ENCODE results near the gene HOXA11.

The HOXA11 gene

GRCh38 chr7:27179503-27180430, 5.3 kb downstream of the HOXA11 start:
- DNase-seq, result no peak

GRCh38 chr7:27179030-27179429, 6.0 kb downstream of the HOXA11 start:
- no peak for DNase-seq

DNA sequence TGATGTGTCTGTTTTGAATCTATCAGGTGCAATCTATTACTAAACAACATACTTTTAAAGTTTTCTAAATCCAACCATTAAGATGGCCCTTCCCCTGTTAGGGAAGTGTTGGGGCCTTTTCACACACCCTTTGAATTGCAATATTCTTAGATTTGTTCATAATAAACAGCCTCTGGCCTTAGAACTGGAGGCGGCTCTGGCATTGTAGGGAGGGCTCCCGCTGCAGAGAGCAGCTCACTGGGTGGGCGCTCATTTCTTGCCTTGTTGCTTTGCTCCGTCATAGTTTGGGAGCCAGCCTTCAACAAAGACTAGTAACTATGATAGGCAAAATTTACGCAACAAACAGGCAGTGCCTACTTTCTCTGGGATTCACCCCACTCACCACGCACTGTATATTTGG, 6.7 kb downstream of the HOXA11 start:
- DNase-seq, result no peak

DNA sequence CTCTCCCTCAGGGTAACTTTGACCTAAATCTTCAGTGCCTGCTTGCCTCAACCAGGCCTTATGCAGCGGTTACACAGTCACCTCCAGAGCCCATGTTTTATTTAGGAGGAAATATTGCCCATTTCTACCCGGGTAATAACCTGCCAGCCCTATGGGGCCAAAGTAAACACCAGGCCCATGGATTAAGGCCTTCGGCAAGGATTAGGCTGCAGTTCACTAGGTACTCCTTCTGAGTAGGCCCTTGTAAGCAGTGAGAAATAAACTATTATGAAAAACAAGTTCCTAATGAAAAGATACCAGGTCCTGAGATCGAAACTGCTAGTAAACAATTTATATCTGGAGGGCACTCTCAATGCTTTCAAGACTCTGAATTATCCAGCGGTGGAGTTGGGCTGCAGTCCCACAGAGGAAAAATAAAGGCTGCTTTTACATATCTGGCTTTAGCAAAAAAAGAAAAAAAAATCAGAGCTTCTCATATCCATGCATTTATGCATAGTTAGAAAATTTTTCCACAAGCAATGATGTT, 7.2 kb downstream of the HOXA11 start:
- no peak for DNase-seq

DNA sequence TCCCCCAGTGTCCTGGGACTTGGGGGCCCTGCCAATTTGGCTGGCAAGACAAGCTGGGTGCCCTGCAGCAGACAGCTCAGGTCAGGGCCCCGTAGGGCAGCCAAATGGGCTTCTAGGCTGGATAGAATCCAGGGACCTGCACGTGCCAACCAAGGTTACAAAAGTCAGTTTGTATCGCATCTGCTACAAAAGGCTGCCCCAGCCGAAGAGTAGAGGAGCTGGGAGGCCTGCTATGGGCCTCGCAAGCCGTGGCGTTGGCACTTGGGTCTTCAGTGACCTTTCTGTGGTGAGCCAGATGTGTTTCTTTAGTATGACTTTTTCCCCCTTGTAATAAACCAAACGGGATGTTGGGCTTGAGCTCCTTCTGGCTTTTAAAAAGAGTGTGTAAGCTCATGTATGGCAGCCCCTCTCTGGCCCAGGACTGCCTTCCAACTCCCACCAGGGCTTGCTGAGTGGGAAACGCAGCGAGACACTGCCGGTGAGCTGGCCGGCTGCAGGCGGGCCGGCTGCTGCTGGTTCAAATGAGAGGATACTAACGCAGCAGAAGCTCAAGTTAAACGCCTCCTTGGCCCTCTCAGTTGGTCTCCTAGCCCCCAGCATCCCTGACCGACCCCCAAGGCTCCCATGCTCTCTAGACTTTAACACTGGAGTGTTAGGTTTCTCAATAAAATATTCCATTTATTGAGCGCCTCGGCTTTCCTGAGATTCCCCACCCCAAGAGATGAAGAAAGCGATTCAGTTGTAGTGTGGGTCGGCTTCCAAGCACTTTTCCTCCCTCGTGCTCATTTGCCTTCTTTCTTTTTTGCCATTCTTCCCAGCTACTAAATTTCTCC, 7.9 kb downstream of the HOXA11 start:
- DNase-seq, result no peak

DNA sequence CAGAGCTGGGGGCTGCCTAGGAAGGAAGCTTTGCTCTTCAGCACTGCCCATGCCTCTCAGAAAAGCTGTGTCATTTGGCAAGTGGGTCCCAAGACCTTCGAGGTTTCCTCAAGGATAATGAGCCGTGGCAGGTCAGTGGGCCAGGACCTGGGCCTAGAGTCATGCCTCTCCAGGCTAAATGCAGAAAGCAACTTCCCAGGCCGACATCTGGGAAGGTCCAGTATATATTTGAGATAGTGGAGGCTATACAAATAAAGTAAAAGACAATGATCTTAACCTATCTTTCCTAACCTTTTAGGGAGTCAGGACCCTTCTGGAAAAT, 8.5 kb downstream of the HOXA11 start:
- DNase-seq, result no peak

DNA sequence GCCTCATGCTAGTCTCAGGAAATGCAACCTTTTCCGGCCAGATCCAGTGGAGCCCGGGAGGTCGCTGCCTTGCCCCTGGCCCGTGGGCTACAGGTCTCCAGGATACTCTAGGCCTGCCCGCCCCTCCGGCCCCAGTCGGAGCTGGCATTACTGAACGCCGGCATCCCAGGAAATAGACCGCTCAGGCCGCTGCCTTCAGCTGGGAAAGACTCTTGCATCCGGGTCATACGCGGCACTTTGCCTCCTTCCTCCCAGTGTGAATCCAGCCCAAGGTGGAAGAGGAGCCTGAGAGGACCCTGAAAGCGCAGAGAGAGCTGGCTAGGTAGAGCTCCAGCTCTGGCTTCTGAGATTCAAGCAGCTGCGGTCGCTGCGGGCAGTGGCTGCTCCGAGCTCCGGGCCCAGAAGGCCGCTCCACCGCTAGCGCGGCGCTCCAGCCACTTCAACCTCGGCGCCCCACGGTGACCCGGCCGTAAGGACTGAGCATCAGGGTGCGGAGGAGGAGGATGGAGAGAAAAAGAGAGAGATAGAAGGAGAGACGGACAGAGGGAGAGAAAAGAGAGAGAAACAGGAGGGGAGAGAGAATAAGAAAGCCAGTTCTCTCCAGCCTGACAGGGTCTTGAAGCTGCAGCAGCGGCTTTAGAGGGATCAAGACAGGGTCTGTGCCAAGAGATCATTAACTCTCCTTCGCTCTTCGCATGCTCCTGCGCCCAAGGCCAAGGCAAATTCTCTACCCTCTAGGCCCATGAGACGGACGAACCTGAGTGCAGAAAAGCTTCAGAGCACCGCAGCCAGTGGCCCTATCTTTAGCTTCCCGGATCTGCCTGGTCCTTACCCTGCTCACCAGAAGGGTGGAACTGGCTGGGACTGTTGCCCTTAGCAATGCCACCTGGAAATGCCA, 9.2 kb downstream of the HOXA11 start:
- DNase-seq, result no peak

GRCh38 chr7:27174874-27175625, 10.0 kb downstream of the HOXA11 start:
- DNase-seq, result no peak

DNA sequence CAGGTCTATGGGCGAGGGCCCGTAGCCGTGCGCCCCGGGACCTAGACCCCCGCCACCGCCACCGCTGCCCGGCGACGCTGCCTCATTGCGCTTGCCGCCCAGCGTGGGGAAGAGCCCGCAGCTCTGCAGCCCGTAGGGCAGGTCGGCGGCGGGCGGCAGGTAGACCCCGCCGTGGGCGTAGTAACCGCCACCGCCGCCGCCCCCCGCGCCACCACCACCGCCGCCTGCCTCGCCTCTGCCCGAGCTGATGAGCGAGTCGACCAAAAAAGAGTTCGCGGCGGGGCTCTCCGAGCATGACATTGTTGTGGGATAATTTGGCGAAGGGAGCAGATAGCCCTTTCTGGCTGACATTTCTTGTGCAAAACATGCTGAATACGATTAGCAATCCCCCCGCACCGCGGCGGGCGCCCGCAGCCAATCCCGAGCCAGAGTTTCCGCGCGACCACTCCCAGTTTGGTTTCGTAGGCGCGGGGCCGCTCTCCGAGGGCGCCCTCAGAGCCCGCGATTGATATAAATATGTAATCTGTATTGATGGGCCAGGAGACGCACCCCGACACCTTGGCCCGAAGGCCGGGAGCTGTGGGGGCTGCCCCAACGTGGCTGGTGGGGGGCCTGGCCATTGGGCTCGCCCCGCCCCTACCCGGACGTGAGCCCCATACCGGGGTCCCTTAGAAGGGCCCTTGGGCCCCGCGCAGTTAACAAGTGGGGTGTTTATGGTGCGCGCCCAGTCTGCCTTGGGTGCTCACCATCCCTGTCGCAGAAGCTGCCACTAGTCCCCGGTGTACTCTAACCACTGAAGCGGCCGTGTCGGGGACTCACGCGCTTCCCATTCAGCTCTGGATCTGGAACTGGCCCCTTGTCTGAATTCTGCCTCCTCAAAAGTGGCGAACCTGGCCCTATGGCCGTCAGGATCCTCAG, 10.8 kb downstream of the HOXA11 start, which contains the start of gene HOXA10:
TSS of gene HOXA10 (minus strand) at position 365 of the 918 bp plus-strand sequence. CDS start at position 351, 14 bp downstream.
- peak; percentile 47 for DNase-seq

DNA sequence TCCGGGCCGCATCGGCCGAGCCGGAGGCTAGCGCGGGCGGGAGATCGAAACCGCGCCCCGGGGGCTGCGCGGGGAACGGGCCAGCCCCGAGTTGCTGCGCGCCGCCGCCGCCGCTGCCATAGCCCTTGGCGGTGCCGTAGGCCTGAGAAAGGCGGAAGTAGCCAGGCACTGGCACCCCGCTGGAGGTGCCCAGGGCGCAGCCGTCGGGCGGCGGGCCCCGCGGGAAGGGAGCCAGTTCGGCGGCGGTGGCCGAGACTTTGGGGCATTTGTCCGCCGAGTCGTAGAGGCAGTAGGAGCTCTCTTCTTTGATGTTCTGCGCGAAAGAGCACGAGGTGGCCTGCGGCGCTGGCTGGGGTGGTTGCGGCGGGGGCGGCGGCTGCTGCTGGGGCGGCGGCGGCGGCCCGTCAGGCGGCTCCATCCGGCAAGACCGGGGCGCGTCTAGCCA, 11.5 kb downstream of the HOXA11 start:
- DNase-seq, result no peak

DNA sequence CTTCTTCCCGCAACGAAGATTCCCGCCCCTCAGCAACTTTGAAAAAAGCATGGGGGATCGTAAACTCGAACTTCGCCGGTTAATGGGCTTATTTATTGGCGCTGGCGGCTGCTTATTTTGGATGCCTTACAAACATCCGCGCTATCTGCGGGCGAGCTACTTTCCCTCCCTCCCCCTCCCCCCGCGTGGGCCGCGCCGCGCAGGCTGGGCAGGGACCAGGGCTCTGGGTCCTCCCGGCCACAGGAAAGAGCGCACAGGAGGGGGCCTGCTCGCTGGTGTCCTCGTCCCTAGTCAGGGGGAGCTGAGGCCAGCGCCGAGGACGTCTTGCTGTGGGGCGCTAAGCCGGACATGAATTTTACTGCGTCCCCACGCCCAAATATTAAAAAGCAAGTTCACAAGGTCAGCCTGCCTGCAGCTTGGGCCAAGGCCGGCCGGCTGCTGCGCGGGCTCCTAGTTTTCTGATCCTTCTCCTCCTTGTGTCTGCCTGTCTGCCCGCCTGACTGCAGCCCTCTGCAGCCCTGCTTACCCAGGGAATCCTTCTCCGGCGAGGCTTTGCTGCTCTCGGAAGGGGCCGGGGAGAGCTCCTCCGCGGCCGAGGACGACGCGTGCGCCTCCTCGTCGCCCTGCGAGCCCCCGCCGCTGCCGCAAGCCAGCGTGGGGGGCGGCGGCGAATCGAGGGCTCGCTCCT, 12.1 kb downstream of the HOXA11 start:
- peak; percentile 34 for DNase-seq

DNA sequence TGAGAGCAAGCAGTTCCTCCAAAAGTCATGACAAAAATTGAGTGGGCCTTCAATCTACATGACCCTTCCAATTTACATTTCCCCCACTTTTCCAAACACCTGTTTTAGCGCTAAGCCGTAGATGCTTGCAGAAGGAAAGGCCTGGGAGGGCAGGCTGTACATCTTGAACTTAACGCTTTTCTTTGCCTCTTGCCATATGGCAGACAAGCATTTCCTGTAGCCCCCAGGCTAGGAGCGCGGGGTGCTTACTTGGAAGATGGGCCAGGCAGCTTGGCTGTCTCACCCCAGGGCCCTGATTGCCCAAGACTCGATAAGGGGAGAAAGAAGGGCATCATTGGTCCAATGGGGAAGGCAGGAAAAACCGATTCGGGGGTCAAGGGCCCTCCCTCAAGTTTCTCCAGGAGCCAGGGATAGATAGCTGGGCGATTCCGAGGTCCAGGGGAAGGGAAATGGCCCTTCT, 12.7 kb downstream of the HOXA11 start:
- DNase-seq, result no peak

DNA sequence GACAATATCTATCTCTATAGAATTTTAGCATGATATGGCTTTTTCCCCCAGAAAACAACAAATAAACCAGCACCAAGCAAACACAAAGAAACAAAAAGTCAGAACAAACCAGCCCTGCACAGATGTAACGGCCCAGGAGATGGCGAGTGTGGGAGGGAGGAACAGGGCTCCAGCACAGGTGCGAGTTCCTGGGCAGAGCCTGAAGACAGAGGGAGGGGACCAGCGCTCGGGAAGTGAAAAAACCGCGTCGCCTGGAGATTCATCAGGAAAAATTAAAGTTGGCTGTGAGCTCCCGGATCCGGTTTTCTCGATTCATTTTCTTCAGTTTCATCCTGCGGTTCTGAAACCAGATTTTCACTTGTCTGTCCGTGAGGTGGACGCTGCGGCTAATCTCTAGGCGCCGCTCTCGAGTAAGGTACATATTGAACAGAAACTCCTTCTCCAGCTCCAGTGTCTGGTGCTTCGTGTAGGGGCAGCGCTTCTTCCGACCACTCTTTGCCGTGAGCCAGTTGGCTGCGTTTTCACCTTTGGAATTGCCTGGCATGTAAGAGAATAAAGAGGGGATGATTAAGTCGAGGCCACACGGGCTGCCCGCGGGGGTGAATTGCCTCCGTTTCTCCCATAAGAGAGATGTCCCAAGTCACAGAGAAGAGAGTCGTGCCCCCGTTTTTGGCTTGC, 13.3 kb downstream of the HOXA11 start:
- no peak for DNase-seq

DNA sequence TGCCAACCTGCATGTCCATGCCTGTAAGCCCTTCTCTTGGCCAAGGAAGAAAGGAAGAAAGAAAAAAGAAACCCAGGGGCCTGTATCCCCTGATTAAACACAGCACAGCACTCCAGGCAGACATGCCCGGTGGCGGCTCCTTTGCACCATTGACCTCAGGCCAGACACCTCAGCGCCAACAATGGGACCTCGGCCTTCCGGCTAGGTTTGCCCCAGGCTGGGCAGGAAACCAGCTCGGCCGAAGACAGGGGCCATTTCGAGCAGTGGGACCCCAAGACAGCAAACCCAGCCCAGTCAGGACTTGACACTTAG, 13.8 kb downstream of the HOXA11 start:
- no peak for DNase-seq

DNA sequence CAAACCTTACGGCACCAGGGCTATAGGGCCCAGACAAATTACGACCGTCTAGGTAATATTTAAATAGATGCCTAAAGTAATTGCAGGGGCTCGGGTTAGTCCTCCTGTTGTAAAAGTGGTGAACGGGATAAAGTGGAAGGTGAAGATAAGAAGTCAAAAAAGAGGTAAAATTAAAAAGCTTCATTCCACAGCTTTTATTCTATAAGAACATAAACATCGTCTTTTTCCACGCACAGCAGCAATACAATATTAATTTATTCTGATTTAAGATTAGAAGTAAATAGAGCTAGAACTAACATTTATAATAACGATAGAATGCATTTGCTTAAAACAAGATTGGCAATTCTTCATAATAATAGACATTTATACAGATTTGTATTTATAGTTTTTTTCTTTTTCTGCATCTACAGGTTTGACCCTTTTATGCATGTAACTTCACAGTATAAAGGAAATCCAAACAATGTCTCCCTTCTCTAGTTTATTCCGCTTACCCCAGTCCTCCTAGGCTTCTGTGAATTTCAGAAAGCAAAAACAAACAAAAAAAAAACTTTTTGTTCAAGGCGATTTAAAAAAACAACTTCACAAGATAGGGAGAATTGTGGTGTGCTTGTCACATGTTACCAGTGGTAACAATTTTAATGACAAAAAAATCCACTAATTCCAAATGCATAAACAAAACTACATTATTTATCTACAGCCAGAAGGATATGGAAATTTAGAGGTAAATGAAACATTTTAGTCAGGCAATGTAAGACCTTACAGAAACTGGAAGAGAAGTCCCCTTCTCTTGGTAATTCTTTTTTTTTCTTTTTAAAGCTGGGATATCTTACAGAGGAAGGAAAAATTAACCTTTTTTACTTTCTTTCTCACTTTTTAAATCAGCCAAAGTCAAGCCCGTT, 14.4 kb downstream of the HOXA11 start:
- DNase-seq, result no peak

DNA sequence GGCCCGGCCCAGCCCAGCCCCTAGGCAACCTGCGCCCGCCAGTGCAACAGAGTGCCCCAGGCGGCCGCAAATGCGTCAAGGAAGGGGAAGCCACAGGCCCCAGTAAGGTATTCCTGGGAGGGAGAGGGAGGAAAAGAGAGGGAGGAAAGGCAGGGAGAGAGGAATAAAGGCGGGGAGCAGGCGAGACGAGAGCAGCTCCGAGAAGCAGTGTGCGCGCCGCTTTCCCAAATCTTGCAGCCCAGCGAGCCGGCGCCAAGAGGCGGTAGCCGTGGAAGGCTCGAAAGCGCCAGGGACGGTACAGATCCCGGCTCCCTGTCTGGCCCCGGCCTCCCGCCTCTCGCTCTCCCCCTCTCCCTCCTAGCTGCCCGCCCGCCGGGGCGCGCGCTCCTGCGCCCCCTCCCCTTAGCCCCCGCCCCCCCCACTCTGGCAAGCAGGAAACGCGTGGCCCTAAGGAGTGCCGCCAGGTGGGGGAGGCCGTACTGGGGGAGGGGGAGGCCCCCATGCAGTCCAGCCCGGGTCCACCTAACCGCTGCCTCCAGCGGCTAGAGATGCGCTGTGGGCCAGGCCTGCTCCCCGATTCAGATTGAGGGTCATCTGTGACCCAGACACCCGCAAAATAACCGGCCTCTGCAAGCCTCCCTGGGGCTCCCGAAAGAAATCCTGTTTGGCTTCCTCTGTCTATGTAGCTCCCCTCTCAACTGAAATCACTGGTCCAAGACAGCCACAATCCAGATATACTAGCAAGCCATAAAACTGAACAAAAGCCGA, 15.2 kb downstream of the HOXA11 start:
- DNase-seq, result peak; percentile 51

DNA sequence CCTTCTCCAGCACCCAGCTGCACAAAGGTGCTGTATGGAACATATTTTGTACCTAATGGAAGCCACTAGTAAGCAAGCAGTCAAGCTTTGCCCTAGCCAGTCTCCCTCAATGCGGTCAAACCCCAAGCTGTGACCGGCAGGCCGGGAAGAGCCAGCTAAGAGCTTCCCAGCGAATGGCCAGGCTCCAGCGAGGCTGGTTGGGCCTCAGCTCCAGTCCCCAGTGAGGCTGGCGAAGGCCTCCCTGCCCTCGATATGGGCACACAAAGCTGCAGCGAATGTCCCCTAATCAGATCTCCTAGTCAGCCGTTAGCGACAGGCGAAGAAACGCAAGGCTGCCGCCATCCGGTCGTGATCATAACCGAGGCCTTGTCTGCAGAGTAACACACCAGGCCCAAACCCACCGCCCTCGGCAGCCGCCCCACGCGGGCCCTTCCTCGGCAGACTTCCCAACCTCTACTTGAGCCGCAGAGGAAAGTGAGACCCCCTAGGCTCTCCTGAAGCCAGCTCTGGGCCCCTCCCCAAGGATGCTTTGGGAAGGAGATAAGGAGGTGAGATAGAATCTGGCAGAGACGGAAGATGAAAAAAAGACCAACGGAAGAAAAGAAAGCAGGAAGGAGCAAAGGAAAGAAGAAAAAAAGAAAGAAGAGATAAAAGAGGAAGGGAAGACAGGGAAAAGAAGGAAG, 16.6 kb downstream of the HOXA11 start:
- no peak for DNase-seq
